ENCODE measurements around the gene INAFM1.
A peak's percentile ranks its signal among the peaks of the same experiment; 100 is the strongest.

The INAFM1 gene

GRCh38 chr19:47274071-47274890, at the start of gene INAFM1:
INAFM1 (plus strand) TSS chr19:47274885; CDS start chr19:47274920, 35 bp downstream.
- peak; percentile 97 to 100 for DNase-seq (ENCODE audit: extremely low read depth in 1 of 2, low read depth in 1 of 2)

- peak; percentile 69 to 81 for DNase-seq (ENCODE audit: extremely low read depth in 1 of 2, low read depth in 1 of 2)
Measured at GRCh38 chr19:47225746-47226425, 48.8 kb upstream of the INAFM1 start.

- DNase-seq (ENCODE audit: extremely low read depth in 1 of 2, low read depth in 1 of 2): no peak
Measured at GRCh38 chr19:47226426-47227351, 48.0 kb upstream of the INAFM1 start.

GRCh38 chr19:47227352-47228167, 47.1 kb upstream of the INAFM1 start:
- DNase-seq (ENCODE audit: extremely low read depth in 1 of 2, low read depth in 1 of 2): no peak

GRCh38 chr19:47228168-47228936, 46.3 kb upstream of the INAFM1 start:
- DNase-seq (ENCODE audit: extremely low read depth in 1 of 2, low read depth in 1 of 2): peak in 1 of 2 donors; percentile 31

- DNase-seq (ENCODE audit: extremely low read depth in 1 of 2, low read depth in 1 of 2): no peak
Measured at GRCh38 chr19:47228937-47229675, 45.6 kb upstream of the INAFM1 start.

- no peak for DNase-seq (ENCODE audit: extremely low read depth in 1 of 2, low read depth in 1 of 2)
Measured at GRCh38 chr19:47229676-47230053, 45.0 kb upstream of the INAFM1 start.

- DNase-seq (ENCODE audit: extremely low read depth in 1 of 2, low read depth in 1 of 2): peak; percentile 58 to 74
Measured at GRCh38 chr19:47230054-47230920, 44.4 kb upstream of the INAFM1 start.

- no peak for DNase-seq (ENCODE audit: extremely low read depth in 1 of 2, low read depth in 1 of 2)
Measured at GRCh38 chr19:47230921-47231214, 43.8 kb upstream of the INAFM1 start, which contains the start of gene BBC3. BBC3 (minus strand) TSS chr19:47231199; CDS start chr19:47228431, 2,768 bp downstream.

GRCh38 chr19:47231215-47232054, 43.2 kb upstream of the INAFM1 start:
- peak; percentile 73 to 94 for DNase-seq (ENCODE audit: extremely low read depth in 1 of 2, low read depth in 1 of 2)

GRCh38 chr19:47232422-47233211, 42.1 kb upstream of the INAFM1 start:
- no peak for DNase-seq (ENCODE audit: extremely low read depth in 1 of 2, low read depth in 1 of 2)

- no peak for DNase-seq (ENCODE audit: extremely low read depth in 1 of 2, low read depth in 1 of 2)
Measured at GRCh38 chr19:47236072-47236675, 38.5 kb upstream of the INAFM1 start.

GRCh38 chr19:47239152-47239551, 35.5 kb upstream of the INAFM1 start:
- DNase-seq (ENCODE audit: extremely low read depth in 1 of 2, low read depth in 1 of 2): no peak

- DNase-seq (ENCODE audit: extremely low read depth in 1 of 2, low read depth in 1 of 2): peak in 1 of 2 donors; percentile 42
Measured at GRCh38 chr19:47239610-47240296, 34.9 kb upstream of the INAFM1 start.

GRCh38 chr19:47240556-47240955, 34.1 kb upstream of the INAFM1 start:
- DNase-seq (ENCODE audit: extremely low read depth in 1 of 2, low read depth in 1 of 2): no peak
